Stimulated activated CD4-positive, alpha-beta T cell treated with anti-CD3 and anti-CD28 coated beads, Interleukin-15, amount 100 ng/mL, for 1 hour (primary cell): Measurements from ENCODE around the gene PRDM15.

Experiments used
- DNase-seq, 2 donors: peaks; one replicate each; pipeline ENCODE4 v3.0.0-alpha.2; 2020; ENCODE audit warnings: low read depth in 1 of 2, low spot score in 1 of 2

PRDM15 gene

DNA sequence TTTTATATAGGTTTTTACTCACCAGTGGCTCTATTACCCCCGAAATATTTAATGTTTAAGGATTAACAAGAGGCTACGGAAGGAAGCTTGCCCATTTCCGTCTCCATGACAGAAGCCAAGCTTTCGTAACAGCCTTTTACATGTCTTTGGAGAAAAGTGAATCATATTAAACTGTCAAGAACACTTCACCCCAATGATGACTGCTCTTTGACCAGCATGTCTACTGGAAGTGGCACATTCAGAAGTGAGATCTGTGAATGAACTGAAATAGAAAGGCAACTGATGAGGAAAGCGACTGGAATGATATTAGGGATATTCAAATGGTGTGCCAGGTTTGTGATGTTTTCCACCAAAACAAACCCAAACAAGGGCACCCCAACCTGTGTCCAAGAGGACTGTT is 8.5 kb upstream of the PRDM15 start:
- DNase-seq: no peak

- no peak for DNase-seq
Measured at GRCh38 chr21:41886328-41886727, 7.2 kb upstream of the PRDM15 start.

DNA sequence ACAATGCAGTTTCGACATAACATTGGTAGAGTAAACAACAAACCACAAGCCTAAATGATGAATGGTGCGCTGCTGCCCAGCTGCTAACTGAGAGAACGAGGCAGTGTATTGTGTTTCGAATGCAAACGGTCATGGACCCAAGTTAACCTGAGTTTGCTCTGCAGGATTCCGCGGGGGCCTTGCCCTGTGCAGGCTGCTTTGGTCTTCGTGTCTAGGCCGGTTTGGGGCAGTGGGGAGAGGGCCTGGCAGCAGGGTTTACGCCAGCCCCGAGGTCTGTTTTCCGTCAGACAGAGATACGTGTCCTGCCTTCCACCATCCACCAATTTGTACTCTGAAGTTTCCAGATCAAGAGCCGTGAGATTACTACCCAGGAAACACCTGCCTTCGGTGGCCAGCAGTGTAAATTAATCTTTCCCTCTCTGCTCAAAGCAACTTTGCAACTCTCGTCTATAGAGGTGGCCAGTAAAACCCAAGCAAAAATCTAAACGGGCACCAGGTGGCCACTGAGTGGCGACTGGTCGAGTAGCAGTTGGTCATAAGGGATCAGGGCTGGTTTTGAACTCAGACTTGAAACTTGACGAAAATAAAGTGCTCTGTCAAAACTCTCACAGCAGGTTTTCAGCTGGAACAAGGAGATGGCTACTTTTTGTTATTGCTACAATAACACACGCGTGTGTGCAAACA is 6.3 kb upstream of the PRDM15 start:
- DNase-seq: no peak

DNA sequence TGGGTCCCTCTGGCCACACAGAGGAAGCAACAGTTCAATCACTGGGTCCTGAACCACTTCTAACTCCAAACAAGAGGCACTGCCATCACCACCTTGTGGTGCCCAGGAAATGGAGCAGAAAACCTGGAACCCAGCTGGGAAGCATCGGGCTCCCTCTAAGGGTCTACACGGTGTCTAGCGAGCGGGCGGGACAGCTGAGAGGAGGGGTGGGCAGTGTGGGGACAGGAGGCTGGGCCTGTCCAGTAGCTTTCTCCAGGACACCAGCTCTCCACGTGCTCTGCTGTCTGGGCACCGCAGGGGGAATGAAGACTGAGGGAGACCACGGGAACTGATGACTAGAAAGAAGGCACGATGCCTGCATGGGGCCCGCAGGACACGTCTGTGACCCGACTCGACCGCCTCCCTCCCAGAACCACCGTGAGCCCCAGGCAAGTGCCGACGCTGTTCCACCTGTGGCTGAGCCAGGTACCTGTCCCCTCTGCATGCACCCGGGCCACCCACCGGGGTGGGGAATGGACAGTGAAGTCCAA is 5.4 kb upstream of the PRDM15 start:
- no peak for DNase-seq

DNA sequence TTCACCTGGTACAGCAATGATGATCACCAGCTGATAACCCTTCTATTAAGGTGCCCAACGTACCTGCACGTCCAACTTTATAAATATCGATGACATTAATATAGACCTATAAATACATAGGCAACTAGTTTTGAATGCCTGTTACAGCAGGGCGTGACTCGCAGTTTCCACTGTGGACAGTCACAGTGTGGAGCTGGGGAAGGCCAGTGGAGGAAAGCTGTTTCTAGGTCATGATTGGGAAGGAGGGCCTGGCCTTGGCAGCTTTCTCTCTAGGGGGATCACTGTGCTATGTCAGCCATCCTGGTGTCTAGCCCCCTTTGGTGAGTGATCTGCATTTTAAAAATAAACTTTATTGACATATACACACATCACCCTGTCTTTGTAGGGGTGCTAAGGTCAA is 4.4 kb upstream of the PRDM15 start:
- no peak for DNase-seq

GRCh38 chr21:41881051-41881450 is 1.9 kb upstream of the PRDM15 start:
- DNase-seq: no peak

- DNase-seq: no peak
Measured at GRCh38 chr21:41880153-41880552, 1.0 kb upstream of the PRDM15 start.

DNA sequence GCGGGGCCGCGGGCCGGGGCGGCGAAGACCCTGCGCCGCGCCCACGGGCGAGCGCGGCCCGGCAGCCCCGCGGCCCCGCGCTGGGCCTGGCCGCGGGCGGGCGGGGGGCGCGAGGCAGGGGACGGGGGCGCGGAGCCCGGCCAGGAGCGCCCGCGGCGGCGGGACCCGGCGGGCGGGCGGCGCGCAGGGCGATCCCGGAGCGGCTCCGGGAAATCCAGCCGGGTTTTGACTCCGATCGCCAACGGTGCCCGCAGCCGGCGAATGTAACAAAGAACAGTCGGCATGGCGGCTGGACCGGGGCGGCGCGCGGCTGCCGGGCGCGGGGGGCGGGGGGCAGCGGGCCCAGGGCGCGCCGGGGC is 334 bp downstream of the PRDM15 start:
- peak; percentile 48 to 65 for DNase-seq

- peak in 1 of 2 donors; percentile 16 for DNase-seq
Measured at GRCh38 chr21:41877901-41878830, 978 bp downstream of the PRDM15 start.

DNA sequence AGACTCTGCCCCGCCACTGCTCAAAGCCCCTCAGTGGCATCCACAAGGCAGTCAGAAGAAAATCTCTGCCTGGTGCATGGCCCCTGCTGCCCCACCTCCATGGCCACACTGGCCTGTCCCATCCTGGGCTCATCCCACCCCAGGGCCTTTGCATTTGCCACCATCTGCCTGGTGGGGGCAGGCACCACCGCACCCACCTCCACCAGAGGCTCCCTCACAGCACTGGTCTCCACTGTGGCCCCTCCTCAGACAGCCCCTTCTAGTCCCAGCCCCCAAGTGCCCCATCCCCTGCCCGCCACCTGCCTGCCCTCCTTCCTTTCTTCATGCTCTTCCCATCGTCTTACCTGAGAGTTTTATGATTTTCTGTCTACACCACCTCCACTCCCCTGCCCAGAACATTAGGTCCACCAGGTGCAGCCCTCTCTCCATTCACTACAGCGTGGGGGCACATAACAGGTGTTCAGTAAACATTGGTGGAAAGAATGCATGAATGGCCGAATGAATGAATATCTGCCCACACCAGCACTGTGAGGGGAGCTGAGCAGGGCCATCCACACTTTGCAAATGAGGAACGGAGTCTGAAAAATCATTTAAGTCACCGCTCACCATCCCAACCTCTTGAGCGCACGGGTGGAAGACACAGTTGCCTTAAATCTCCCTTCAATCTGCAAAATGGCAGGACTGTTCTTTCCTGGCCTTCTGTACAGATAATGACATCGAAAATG is 2.1 kb downstream of the PRDM15 start:
- no peak for DNase-seq

DNA sequence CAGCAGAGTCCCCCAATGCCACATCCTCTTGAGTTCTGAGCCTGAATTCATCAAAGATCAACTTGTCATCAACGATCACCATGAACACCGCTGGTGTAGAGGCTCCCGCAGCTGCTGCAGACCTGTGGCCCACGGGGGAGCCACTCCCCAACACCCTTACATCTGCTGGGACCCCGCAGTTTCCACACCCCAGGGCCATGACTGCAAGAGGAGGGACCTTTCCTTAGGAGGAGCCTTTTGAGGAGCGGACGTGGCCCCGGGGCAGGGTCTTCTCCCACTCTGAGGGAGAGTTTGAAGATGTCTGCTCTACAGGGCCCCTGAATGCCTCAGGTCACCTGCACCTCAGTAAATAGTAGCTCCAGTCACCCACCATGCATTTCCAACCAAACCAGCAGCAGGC is 2.7 kb downstream of the PRDM15 start:
- no peak for DNase-seq

- DNase-seq: no peak
Measured at GRCh38 chr21:41875086-41875485, 4.1 kb downstream of the PRDM15 start.

DNA sequence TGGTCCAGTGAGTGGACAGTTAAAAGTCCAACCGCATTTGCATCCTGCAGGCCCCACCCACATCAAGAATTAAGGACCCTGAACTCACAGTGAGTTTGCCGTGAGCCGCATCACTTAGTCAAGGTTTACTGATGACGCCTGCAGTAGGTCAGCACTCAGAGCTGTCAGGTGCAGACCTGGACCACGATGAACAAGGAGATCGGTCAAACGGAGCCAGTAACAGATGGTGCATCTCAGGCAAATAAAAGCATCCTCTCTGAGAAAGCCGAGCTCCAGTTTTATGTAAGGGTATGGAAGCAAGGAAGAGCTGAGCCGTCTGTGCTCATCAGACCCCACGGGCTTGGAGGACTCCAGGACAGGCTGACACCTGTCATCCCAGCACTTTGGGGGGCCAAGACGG is 4.5 kb downstream of the PRDM15 start:
- DNase-seq: no peak

GRCh38 chr21:41873426-41873825 is 5.7 kb downstream of the PRDM15 start:
- no peak for DNase-seq

DNA sequence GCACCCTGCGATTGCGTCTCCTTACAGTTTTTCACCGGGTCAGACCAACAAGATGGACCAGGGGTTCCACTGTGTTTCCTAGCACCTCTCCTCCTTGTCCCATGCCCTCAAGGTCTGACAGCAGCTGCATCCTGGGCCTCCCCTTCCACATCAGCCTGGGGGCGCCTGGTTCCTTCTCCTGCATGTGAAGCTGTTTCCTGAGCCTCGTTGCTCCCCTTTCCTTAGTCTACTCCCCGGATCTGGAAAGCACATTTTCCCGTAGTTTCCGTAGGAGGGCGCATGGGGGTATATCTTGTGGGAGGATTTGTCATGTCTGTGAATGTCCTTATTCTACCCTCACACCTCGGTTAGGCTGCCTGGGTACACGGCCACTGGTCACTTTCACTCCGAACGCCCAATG is 6.1 kb downstream of the PRDM15 start:
- DNase-seq: no peak

- DNase-seq: no peak
Measured at GRCh38 chr21:41871293-41872030, 7.7 kb downstream of the PRDM15 start.

DNA sequence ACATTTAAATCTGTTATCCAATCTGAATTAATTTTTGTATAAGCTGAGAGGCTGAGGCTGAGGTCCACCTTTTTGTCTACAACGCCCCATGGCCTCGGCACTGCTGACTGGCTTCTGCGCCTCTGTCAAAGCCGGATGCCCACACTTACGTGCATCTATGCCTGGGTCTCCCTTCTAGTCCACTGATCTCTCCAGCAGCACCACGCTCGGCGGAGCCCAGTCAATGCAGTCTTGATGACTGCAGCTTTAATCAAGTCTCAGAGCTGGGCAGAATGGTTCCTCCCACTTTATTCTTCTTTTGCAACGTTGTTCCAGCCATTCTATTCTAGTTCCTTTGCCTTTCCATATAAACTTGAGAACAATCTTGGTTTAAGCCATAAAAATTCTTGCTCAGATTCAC is 9.4 kb downstream of the PRDM15 start:
- no peak for DNase-seq

- DNase-seq: no peak
Measured at GRCh38 chr21:41868062-41868710, 11.0 kb downstream of the PRDM15 start.

GRCh38 chr21:41867313-41867712 is 11.8 kb downstream of the PRDM15 start:
- no peak for DNase-seq

DNA sequence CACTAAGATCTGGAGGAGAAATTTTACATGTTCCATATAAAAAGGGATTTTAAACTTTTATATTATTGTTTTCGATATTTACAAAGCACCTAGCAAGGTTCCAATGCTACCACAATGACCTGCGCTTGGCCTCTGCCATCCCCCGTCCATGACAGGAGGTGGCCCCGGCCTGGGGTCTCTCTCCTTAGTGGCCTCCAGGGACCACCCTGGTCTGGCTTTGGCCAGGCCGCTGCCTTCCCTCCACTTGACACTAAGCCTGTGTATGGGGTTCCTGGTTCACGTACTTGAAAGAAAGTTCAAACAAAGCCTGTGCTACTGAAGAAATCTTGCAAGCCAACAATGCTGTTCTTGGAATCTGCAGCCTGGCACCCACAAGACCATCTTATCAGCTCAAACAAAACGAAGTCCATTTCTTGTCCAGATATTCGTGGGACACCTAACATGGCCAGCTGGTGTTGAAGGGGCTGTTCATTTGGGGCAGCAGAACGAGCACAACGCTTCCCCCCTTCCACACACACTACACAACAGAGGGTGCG is 12.8 kb downstream of the PRDM15 start:
- DNase-seq: no peak
